Smooth muscle cell of the coronary artery (primary cell): ENCODE data around the gene UBASH3B. TPM values are rescaled to one million over a fixed set of nuclear protein-coding genes. Genes with fewer than 3 reads are reported as not detected.

Experiments
- total RNA-seq: library from RNA; depleted of rRNA; stranded (reverse); fragments of >200 nt; gene quantifications from 2 replicates; pipeline ENCODE4 v1.2.3, GENCODE V29; 2014; ENCODE audit warnings: low replicate concordance

The UBASH3B gene, protein sequence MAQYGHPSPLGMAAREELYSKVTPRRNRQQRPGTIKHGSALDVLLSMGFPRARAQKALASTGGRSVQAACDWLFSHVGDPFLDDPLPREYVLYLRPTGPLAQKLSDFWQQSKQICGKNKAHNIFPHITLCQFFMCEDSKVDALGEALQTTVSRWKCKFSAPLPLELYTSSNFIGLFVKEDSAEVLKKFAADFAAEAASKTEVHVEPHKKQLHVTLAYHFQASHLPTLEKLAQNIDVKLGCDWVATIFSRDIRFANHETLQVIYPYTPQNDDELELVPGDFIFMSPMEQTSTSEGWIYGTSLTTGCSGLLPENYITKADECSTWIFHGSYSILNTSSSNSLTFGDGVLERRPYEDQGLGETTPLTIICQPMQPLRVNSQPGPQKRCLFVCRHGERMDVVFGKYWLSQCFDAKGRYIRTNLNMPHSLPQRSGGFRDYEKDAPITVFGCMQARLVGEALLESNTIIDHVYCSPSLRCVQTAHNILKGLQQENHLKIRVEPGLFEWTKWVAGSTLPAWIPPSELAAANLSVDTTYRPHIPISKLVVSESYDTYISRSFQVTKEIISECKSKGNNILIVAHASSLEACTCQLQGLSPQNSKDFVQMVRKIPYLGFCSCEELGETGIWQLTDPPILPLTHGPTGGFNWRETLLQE
- 8.2 and 28.3 TPM in 2 replicates for total RNA-seq

DNA sequence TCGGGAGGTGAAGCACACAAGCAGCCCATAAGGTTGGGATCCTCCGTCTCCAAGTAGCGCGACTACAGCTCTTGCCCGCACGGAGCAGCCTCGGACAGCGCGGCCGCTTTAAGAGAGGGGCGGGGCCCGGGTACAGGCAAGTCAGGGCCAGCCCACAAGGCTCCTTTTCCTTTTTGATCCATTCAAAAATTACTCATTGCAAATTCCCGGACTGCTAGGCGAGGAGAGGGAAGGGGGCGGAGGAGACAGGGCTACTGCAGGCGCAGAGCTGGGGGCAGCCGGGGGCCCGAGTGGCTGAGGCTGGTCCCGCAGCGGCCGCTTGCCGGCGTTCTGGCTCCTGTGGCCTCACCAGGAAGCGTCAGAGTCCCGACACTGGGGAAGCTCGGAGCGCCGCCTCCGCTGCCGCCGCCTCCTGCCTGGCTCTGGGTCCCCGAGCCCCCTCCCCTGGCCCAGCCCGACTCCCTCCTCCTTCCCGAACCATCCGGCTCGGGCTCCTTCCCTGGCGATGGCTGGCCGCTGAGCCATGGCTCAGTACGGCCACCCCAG, at the start of gene UBASH3B:
Gene UBASH3B (plus strand): TSS at position 196 of the 546 bp plus-strand sequence. CDS start 328 bp downstream, at position 524.

Other genes with a start within 250 kb of the UBASH3B start
- 0.12 TPM in 1 of 2 replicates, not detected in the other for gene CRTAM, start 182.8 kb downstream of the UBASH3B start, total RNA-seq
- 0.98 and 1.4 TPM in 2 replicates for gene JHY, start 227.0 kb downstream of the UBASH3B start, total RNA-seq